Left ventricle myocardium inferior (tissue), 1 donor: Measurements from ENCODE around the gene FLG2. TPM values are rescaled to one million over a fixed set of nuclear protein-coding genes. Genes with fewer than 3 reads are reported as not detected.

Experiments used
- DNase-seq: peaks from one replicate; pipeline ENCODE4 v3.0.0-alpha.2; 2020
- H3K27ac ChIP-seq: fragments of 200-600 bp; replicated peaks from 2 replicates; pipeline ENCODE4 v1.8.0; 2021
- H3K27me3 ChIP-seq: fragments of 200-600 bp; 2 replicates; pipeline ENCODE4 v1.8.0; 2021; ENCODE audit warnings: low read depth
- H3K36me3 ChIP-seq: fragments of 200-600 bp; 2 replicates; pipeline ENCODE4 v1.8.0; 2021
- H3K4me1 ChIP-seq: fragments of 200-600 bp; 2 replicates; pipeline ENCODE4 v1.8.0; 2021
- H3K4me3 ChIP-seq: fragments of 200-600 bp; 2 replicates; pipeline ENCODE4 v1.8.0; 2021; ENCODE audit warnings: mild to moderate bottlenecking, moderate library complexity
- H3K9me3 ChIP-seq: fragments of 200-600 bp; replicated peaks from 2 replicates; pipeline ENCODE4 v1.8.0; 2021
- intact Hi-C: fragments of 100-400 bp; cut with micrococcal nuclease; formaldehyde crosslinking; loops from one replicate; pipeline ENCODE4 v1.11.0; 2022
- total RNA-seq: library from RNA; stranded (reverse); fragmentation: NEBNext Ultra II Directional; extraction: Animal tissue kit (Norgen Biotek cat#: 25700); gene quantifications from one replicate; pipeline ENCODE4 v1.2.1, GENCODE V29; 2021
- TF ChIP-seq, protein P1 (sequence below): fragments of 200-600 bp; IDR thresholded peaks from 2 replicates; pipeline ENCODE4 v1.8.0; 2021; ENCODE audit warnings: antibody characterized with exemption, mild to moderate bottlenecking, borderline replicate concordance
- donor health status: DM: no; HTN: yes; CAD: no; lungs with severe emphysema.

The FLG2 gene
- total RNA-seq, 1 donor from 2014 or later: not detected

DNA sequence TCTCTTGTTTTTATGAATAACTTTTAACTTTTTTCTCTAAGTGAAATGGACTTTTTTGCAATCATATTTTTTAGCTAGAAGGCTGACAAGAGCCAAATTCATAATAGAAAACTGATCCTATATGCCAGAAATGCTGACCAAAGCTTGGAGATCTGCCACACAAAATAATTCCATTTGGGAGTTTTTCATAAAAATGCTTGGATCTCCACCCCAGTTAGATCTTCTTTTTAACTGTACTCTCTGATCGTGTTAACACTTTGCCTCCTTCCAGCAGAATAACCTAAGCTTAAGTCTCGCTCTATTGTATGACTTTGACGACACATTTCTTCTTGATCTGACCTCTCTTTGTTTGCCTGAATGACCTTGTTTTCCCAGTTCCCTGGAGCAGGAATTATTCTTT lies 16.8 kb downstream of the FLG2 start:
- no peak for DNase-seq
- Histone ChIP-seq H3K4me3 (no peak overlapping the region), H3K9me3 (no peaks in the 10 kb centered on the region), H3K4me1 (no peaks in the 10 kb centered on the region), H3K36me3 (no peaks in the 10 kb centered on the region), H3K27me3 (no peaks in the 10 kb centered on the region), H3K27ac (no peak overlapping the region)
- TF ChIP-seq, protein P1, sequence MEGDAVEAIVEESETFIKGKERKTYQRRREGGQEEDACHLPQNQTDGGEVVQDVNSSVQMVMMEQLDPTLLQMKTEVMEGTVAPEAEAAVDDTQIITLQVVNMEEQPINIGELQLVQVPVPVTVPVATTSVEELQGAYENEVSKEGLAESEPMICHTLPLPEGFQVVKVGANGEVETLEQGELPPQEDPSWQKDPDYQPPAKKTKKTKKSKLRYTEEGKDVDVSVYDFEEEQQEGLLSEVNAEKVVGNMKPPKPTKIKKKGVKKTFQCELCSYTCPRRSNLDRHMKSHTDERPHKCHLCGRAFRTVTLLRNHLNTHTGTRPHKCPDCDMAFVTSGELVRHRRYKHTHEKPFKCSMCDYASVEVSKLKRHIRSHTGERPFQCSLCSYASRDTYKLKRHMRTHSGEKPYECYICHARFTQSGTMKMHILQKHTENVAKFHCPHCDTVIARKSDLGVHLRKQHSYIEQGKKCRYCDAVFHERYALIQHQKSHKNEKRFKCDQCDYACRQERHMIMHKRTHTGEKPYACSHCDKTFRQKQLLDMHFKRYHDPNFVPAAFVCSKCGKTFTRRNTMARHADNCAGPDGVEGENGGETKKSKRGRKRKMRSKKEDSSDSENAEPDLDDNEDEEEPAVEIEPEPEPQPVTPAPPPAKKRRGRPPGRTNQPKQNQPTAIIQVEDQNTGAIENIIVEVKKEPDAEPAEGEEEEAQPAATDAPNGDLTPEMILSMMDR: no peak
- intact Hi-C loops: no loop called here

DNA sequence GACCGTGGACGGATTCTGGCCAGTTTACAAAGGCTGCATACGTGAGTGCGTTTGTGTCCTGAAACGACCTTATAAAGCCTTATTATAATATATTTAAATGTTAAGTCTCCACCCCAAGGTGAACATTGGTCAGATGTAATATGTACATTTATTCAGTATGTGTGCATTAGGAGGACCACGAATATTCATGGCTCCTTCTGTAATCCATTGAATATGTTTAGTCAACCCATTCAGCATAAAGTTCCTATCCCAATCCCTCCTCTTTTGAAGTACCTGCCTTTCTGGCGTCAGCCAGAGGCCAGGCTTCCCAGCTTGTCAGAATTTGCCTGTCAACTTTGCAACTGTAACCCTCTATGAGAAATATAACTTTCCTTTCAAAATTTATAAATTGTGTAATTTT lies 24.4 kb downstream of the FLG2 start:
- H3K4me1 ChIP-seq: no peaks in the 10 kb centered on the region
- H3K27me3 ChIP-seq: no peaks in the 10 kb centered on the region
- no peak for DNase-seq
- no peak overlapping the region for H3K27ac ChIP-seq
- intact Hi-C loops: no loop called here
- H3K9me3 ChIP-seq: no peaks in the 10 kb centered on the region
- TF ChIP-seq, protein P1: no peak
- no peak overlapping the region for H3K4me3 ChIP-seq
- no peaks in the 10 kb centered on the region for H3K36me3 ChIP-seq

GRCh38 chr1:152328801-152329391 lies 30.9 kb downstream of the FLG2 start:
- H3K36me3 ChIP-seq: no peaks in the 10 kb centered on the region
- H3K27ac ChIP-seq: no peak overlapping the region
- H3K4me3 ChIP-seq: no peak overlapping the region
- intact Hi-C loops: no loop called here
- H3K9me3 ChIP-seq: no peaks in the 10 kb centered on the region
- no peaks in the 10 kb centered on the region for H3K27me3 ChIP-seq
- TF ChIP-seq, protein P1: no peak
- H3K4me1 ChIP-seq: no peaks in the 10 kb centered on the region
- DNase-seq: no peak

- no peaks in the 10 kb centered on the region for H3K4me1 ChIP-seq
- no peak within 1 kb of the TSS for H3K27ac ChIP-seq
- TF ChIP-seq, protein P1: no peak
- H3K27me3 ChIP-seq: no peaks in the 10 kb centered on the region
- no peaks in the 10 kb centered on the region for H3K36me3 ChIP-seq
- no peak for DNase-seq
- no peaks in the 10 kb centered on the region for H3K9me3 ChIP-seq
- intact Hi-C loops: no loop called here
- no peak within 1 kb of the TSS for H3K4me3 ChIP-seq
Observed at GRCh38 chr1:152325111-152325510, 34.7 kb downstream of the FLG2 start, which contains the start of gene FLG. TSS of gene FLG (minus strand) at chr1:152325239. CDS start at chr1:152315456, 9,783 bp downstream.

DNA sequence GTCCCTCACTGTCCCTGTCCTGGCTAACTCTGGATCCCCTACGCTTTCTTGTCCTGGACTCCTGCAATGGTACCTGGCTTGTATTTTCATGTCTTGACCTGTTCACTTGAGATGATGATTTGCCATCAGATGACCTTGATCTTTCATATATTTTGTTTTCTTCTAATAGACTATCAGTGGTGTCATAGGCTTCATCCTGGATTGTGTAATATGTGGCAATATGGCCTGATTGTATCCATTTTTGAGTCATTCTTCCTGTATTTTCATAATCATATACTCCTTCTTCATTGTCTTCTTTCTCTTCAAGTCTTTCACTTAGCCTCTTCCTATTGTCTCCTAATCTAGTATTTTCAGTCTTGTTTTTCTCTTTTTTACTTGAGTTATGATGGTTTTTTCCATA lies 45.8 kb downstream of the FLG2 start:
- TF ChIP-seq, protein P1: no peak

More for the DNA sequence above, 45.8 kb downstream of the FLG2 start:
- Histone ChIP-seq H3K36me3 (no peaks in the 10 kb centered on the region), H3K4me3 (no peak overlapping the region), H3K9me3 (peaks cover 5% of the 10 kb centered on the region), H3K4me1 (no peaks in the 10 kb centered on the region), H3K27ac (no peak overlapping the region), H3K27me3 (no peaks in the 10 kb centered on the region)
- intact Hi-C loops: no loop called here
- DNase-seq: no peak
